Measurements from ENCODE around the gene KCNQ1.

GRCh38 chr11:2750682-2751522 lies 306.1 kb downstream of the KCNQ1 start:
- no peak for TF ChIP-seq CTCF (IDR thresholded peaks at IDR 0.05)
- TF ChIP-seq POLR2A (IDR thresholded peaks at IDR 0.05), result no peak
- TF ChIP-seq POLR2AphosphoS5 (IDR thresholded peaks at IDR 0.05; ENCODE audit: insufficient read depth in 1 of 2, low read depth in 1 of 2), result no peak
